HCT116 (cell line): Measurements from ENCODE around the gene SMARCB1. TPM values are rescaled to one million over a fixed set of nuclear protein-coding genes. Genes with fewer than 3 reads are reported as not detected.

Source experiments
- ATAC-seq: fragments of 200-7000 bp; cut with Tn5 transposase; 2 replicates; pipeline ENCODE4 v1.9.1; 2020; ENCODE audit warnings: mild to moderate bottlenecking, moderate library complexity
- BruUV-seq: library from RNA; stranded (reverse); fragments of 400-500 nt; replicated peaks from 2 replicates; lab custom pipeline; 2021; lab: Mats Ljungman, UMichigan
- CTCF ChIA-PET: fragments of 300-600 bp; sonication (Branson Sonifier 250); formaldehyde crosslinking; loops from one replicate; lab custom pipeline; 2021; ENCODE audit warnings: antibody characterized with exemption; lab: Charles Lee
- POLR2A ChIA-PET: fragments of 300-600, 350-600 bp; sonication (Branson Sonifier 250); formaldehyde crosslinking; loops from one replicate; lab custom pipeline; 2021; ENCODE audit warnings: antibody characterized with exemption; lab: Charles Lee
- RAD21 ChIA-PET, 2 experiments: fragments of 300-600 bp; sonication (Branson Sonifier 250); formaldehyde crosslinking; loops; one replicate each; lab custom pipeline; 2023; ENCODE audit warnings: low total read pairs in 2 of 2; ENCODE audit not compliant: uncharacterized antibody in 2 of 2, unreplicated experiment in 2 of 2, low non-redundant PET in 1 of 2; lab: Charles Lee
- DNase-seq: peaks from one replicate; pipeline ENCODE4 v3.0.0-alpha.2; 2010; ENCODE audit warnings: low read depth, low spot score
- H2AFZ ChIP-seq: fragments of 200-600 bp; shearing (Covaris generic), sonication (generic); 2 replicates; pipeline ENCODE4 v1.6.1; 2017; ENCODE audit warnings: low read depth, mixed run types, mixed read lengths, antibody characterized with exemption, low read length; ENCODE audit not compliant: poor library complexity, severe bottlenecking
- H3K27ac ChIP-seq: 2 replicates; pipeline ENCODE4 v1.5.1; 2012; ENCODE audit warnings: low read depth, low read length
- H3K27me3 ChIP-seq: fragments of 200-600 bp; sonication (generic); 2 replicates; pipeline ENCODE4 v1.6.1; 2016; ENCODE audit warnings: mixed run types, low read length, mixed read lengths; ENCODE audit not compliant: insufficient read depth
- H3K36me3 ChIP-seq, 2 experiments: fragments of 200-500 bp in 1 of 2; fragments of 200-600 bp in 1 of 2; sonication (Bioruptor generic) in 1 of 2; sonication (generic) in 1 of 2; 2 replicates each; pipeline versions ENCODE4 v1.5.1 to v1.6.1; 2014 to 2016; ENCODE audit warnings: low read length in 2 of 2, inconsistent platforms in 1 of 2, mixed read lengths in 1 of 2, mixed run types in 1 of 2; ENCODE audit not compliant: insufficient read depth in 2 of 2, control insufficient read depth in 1 of 2
- H3K4me1 ChIP-seq, 2 experiments: fragments of 200-600 bp in 1 of 2; sonication (generic) in 1 of 2; 2 replicates each; pipeline versions ENCODE4 v1.5.1 to v1.6.1; 2012 to 2017; ENCODE audit warnings: low read length in 2 of 2, inconsistent platforms in 1 of 2, mild to moderate bottlenecking in 1 of 2, mixed read lengths in 1 of 2, mixed run types in 1 of 2, moderate library complexity in 1 of 2; ENCODE audit not compliant: insufficient read depth in 2 of 2, control insufficient read depth in 1 of 2
- H3K4me2 ChIP-seq: fragments of 200-600 bp; sonication (generic); 2 replicates; pipeline ENCODE4 v1.6.1; 2017; ENCODE audit warnings: mixed run types, low read length, mixed read lengths
- H3K4me3 ChIP-seq, 2 experiments: fragments of 200-600 bp in 1 of 2; sonication (generic) in 1 of 2; replicated peaks in 1 of 2; 2 replicates each; pipeline ENCODE4 v1.5.1; 2011 to 2016; ENCODE audit warnings: low read length in 2 of 2, control low read depth in 1 of 2, low read depth in 1 of 2, mild to moderate bottlenecking in 1 of 2, mixed read lengths in 1 of 2, mixed run types in 1 of 2
- H3K79me2 ChIP-seq: fragments of 200-600 bp; sonication (generic); 2 replicates; pipeline ENCODE4 v1.6.1; 2017; ENCODE audit warnings: mild to moderate bottlenecking, mixed run types, low read length, moderate library complexity, mixed read lengths; ENCODE audit not compliant: insufficient read depth
- H3K9ac ChIP-seq: fragments of 200-600 bp; sonication (generic); 2 replicates; pipeline ENCODE4 v1.6.1; 2016; ENCODE audit warnings: low read length, mixed read lengths
- H3K9me2 ChIP-seq: fragments of 200-600 bp; sonication (generic), shearing (Covaris generic); 2 replicates; pipeline ENCODE4 v1.6.1; 2017; ENCODE audit warnings: mixed run types, mild to moderate bottlenecking, moderate library complexity; ENCODE audit not compliant: insufficient read depth
- H3K9me3 ChIP-seq, 2 experiments: fragments of 200-500 bp in 1 of 2; fragments of 200-600 bp in 1 of 2; sonication (Bioruptor generic) in 1 of 2; sonication (generic) in 1 of 2; 2 replicates each; pipeline ENCODE4 v1.6.1; 2014 to 2017; ENCODE audit warnings: low read length in 2 of 2, mixed read lengths in 2 of 2, inconsistent platforms in 1 of 2, low read depth in 1 of 2, mild to moderate bottlenecking in 1 of 2, mixed run types in 1 of 2, moderate library complexity in 1 of 2; ENCODE audit not compliant: control insufficient read depth in 1 of 2, insufficient read depth in 1 of 2
- H4K20me1 ChIP-seq: fragments of 200-600 bp; sonication (generic), shearing (Covaris generic); 2 replicates; pipeline ENCODE4 v1.6.1; 2017; ENCODE audit warnings: mixed run types, mild to moderate bottlenecking, moderate library complexity; ENCODE audit not compliant: insufficient read depth
- CBX3 ChIP-seq: IDR thresholded peaks from 2 replicates; pipeline ENCODE4 v1.6.1; 2012; ENCODE audit warnings: low read depth
- CEBPB ChIP-seq: IDR thresholded peaks from 2 replicates; pipeline ENCODE4 v1.6.1; 2012; ENCODE audit warnings: low read depth
- EGR1 ChIP-seq: IDR thresholded peaks from 2 replicates; pipeline ENCODE4 v1.6.1; 2012; ENCODE audit warnings: low read depth
- ELF1 ChIP-seq: IDR thresholded peaks from 2 replicates; pipeline ENCODE4 v1.6.1; 2012; ENCODE audit warnings: low read depth, borderline replicate concordance
- EZH2 ChIP-seq: fragments of 200-600 bp; sonication (generic); IDR thresholded peaks from 2 replicates; pipeline ENCODE4 v1.6.1; 2017; ENCODE audit warnings: antibody characterized with exemption, mixed run types
- EZH2phosphoT487 ChIP-seq: fragments of 200-600 bp; IDR thresholded peaks from 2 replicates; pipeline ENCODE4 v1.6.1; 2018; ENCODE audit warnings: antibody characterized with exemption, borderline replicate concordance
- FOSL1 ChIP-seq: IDR thresholded peaks from 2 replicates; pipeline ENCODE4 v1.6.1; 2012; ENCODE audit warnings: low read depth
- MAX ChIP-seq: IDR thresholded peaks from 2 replicates; pipeline ENCODE4 v1.6.1; 2012
- POLR2AphosphoS5 ChIP-seq: IDR thresholded peaks from 2 replicates; pipeline ENCODE4 v1.6.1; 2011; ENCODE audit warnings: mild to moderate bottlenecking, low read depth, low read length, moderate library complexity
- SIN3A ChIP-seq: IDR thresholded peaks from 2 replicates; pipeline ENCODE4 v1.6.1; 2012; ENCODE audit warnings: low read depth
- SP1 ChIP-seq: IDR thresholded peaks from 2 replicates; pipeline ENCODE4 v1.6.1; 2012; ENCODE audit warnings: low read depth
- SRF ChIP-seq: IDR thresholded peaks from 2 replicates; pipeline ENCODE4 v1.6.1; 2012; ENCODE audit warnings: low read depth
- TCF7L2 ChIP-seq: IDR thresholded peaks from 2 replicates; pipeline ENCODE4 v1.7.0; 2011; ENCODE audit warnings: borderline replicate concordance, inconsistent platforms; ENCODE audit not compliant: insufficient read depth, insufficient read length; ENCODE audit errors: extremely low read depth
- YY1 ChIP-seq: IDR thresholded peaks from 2 replicates; pipeline ENCODE4 v1.6.1; 2011; ENCODE audit warnings: low read length, low read depth, moderate library complexity, mild to moderate bottlenecking; ENCODE audit not compliant: insufficient replicate concordance; ENCODE audit errors: extremely low read depth
- ZBTB33 ChIP-seq: IDR thresholded peaks from 2 replicates; pipeline ENCODE4 v1.6.1; 2011; ENCODE audit warnings: mild to moderate bottlenecking, low read length, moderate library complexity; ENCODE audit not compliant: insufficient replicate concordance; ENCODE audit errors: extremely low read depth
- ZFX ChIP-seq: fragments of 450-650 bp; IDR thresholded peaks from 2 replicates; pipeline ENCODE4 v1.6.1; 2017
- ZNF274 ChIP-seq: fragments of 200-500 bp; sonication (Bioruptor generic); IDR thresholded peaks from 2 replicates; pipeline ENCODE4 v1.6.1; 2014; ENCODE audit warnings: mild to moderate bottlenecking, low read depth, low read length, inconsistent platforms
- intact Hi-C: fragments of 100-400 bp; cut with micrococcal nuclease; formaldehyde crosslinking; loops from 2 replicates; pipeline ENCODE4 v1.10.0; 2022
- total RNA-seq: library from RNA; stranded (reverse); gene quantifications from one replicate; pipeline ENCODE4 v1.2.1, GENCODE V29; 2021; ENCODE audit not compliant: unreplicated experiment

Gene SMARCB1
- total RNA-seq, 1 experiment from 2014 or later: 101 TPM

DNA sequence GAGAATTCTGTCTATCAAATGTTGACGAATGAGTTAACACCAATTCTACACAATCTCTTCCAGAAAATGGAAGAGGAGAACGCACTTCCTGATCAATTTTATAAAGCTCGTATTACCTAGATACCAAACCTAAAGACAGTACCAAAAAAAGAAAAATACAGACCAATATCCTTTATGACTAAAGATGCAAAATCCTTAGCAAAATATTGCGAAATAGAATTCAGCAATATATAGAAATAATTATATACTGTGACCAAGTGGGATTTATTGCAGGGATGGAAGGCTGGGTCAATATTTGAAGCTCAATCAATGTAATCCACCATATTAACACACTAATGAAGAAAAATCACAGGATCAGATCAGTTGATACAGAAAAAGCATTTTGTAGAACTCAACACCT, 25.6 kb downstream of the SMARCB1 start:
- H3K4me3 ChIP-seq: no peak overlapping the region
- peaks cover 8 to 13% of the 10 kb centered on the region in 2 experiments; a peak in 3 of 4 replicates for H3K36me3 ChIP-seq
- no peak overlapping the region for H3K27ac ChIP-seq
- H3K9ac ChIP-seq: no peak overlapping the region
- DNase-seq: no peak
- H3K79me2 ChIP-seq: no peaks in the 10 kb centered on the region
- no peaks in the 10 kb centered on the region for H3K4me1 ChIP-seq
- no peak for ATAC-seq
- no peak overlapping the region for H2AFZ ChIP-seq
- no peaks in the 10 kb centered on the region for H3K9me3 ChIP-seq
- CTCF ChIA-PET: no interaction called here
- POLR2A ChIA-PET: no interaction called here
- H3K4me2 ChIP-seq: no peak overlapping the region
- no peaks in the 10 kb centered on the region for H3K27me3 ChIP-seq
- intact Hi-C loops: no loop called here
- no peak for TF ChIP-seq EZH2phosphoT487
- TF ChIP-seq ZFX: no peak
- no peak for TF ChIP-seq POLR2AphosphoS5
- TF ChIP-seq CEBPB: no peak
- TF ChIP-seq SIN3A: no peak
- no peak for TF ChIP-seq TCF7L2
- no peaks in the 10 kb centered on the region for H4K20me1 ChIP-seq
- no peaks in the 10 kb centered on the region for H3K9me2 ChIP-seq
- BruUV-seq: no TSS peak
- RAD21 ChIA-PET: no interaction called here

DNA sequence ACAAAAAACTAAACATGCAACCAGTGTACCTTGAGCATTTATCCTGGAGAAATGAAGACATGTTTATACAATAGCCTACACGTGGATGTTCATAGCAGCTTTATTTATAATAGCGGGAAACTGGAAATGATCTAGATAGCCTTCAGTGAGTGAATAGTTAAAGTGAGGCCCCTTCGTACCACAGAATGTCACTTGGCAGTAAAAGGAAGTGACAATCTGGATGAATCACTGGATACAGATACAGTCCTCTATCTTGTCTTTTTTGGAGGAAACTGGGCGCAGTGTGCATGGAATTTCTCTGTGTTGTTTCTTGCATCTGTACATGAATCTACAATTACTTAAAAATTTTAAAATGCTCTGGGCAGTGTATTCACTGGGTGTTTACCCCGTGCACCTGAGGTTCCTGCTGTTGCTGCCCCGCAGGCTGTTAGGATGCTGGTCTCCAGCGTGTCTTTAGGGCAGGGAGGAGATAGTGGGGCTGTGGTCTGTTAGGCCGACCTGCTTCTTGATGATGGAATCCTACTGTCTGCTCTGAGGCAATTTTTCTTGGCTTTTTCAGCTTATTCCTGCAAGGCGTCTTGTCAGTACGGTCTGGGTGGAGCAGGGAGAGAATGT, 28.9 kb downstream of the SMARCB1 start:
- H3K4me3 ChIP-seq: no peak overlapping the region
- H3K4me2 ChIP-seq: no peak overlapping the region
- intact Hi-C loops: no loop called here
- H3K9me3 ChIP-seq: no peaks in the 10 kb centered on the region
- H4K20me1 ChIP-seq: no peaks in the 10 kb centered on the region
- no peak overlapping the region for H3K9ac ChIP-seq
- H3K27ac ChIP-seq: no peak overlapping the region
- BruUV-seq: no TSS peak
- no peak overlapping the region for H2AFZ ChIP-seq
- H3K9me2 ChIP-seq: no peaks in the 10 kb centered on the region
- peaks cover 11 to 14% of the 10 kb centered on the region in 2 experiments for H3K36me3 ChIP-seq
- ChIA-PET RAD21 (no interaction called here), CTCF (no interaction called here), POLR2A (no interaction called here)
- H3K79me2 ChIP-seq: no peaks in the 10 kb centered on the region
- no peaks in the 10 kb centered on the region for H3K27me3 ChIP-seq
- no peak for DNase-seq
- TF ChIP-seq ZBTB33 (no peak), ZNF274 (no peak), SRF (no peak), SIN3A (no peak), ELF1 (no peak), EGR1 (no peak), EZH2phosphoT487 (no peak), CEBPB (no peak), ZFX (no peak), SP1 (no peak), TCF7L2 (no peak), POLR2AphosphoS5 (no peak), EZH2 (no peak), MAX (no peak), YY1 (no peak), CBX3 (no peak), FOSL1 (no peak)
- ATAC-seq: no peak
- H3K4me1 ChIP-seq: no peaks in the 10 kb centered on the region
